Measurements from ENCODE around the gene KCNMA1. TPM values are rescaled to one million over a fixed set of nuclear protein-coding genes. Genes with fewer than 3 reads are reported as not detected.

The KCNMA1 gene
- total RNA-seq, 2 donors from 2014 or later = 0.48 to 0.56 TPM

- Mint-ChIP-seq H3K4me1 (no peaks in the 10 kb centered on the region), H3K27me3 (peaks cover 3% of the 10 kb centered on the region), H3K27ac (no peak overlapping the region), H3K36me3 (ENCODE audit: low read depth) (no peaks in the 10 kb centered on the region), H3K9me3 (no peaks in the 10 kb centered on the region), H3K4me3 (no peak overlapping the region)
- no peak for ATAC-seq (replicated peaks)
Observed at GRCh38 chr10:77074104-77074624, 563.4 kb downstream of the KCNMA1 start.

- H3K4me1 Mint-ChIP-seq = no peaks in the 10 kb centered on the region
- ATAC-seq (replicated peaks) = no peak
- H3K27me3 Mint-ChIP-seq = peaks cover 3% of the 10 kb centered on the region
- H3K4me3 Mint-ChIP-seq = no peak overlapping the region
- H3K36me3 Mint-ChIP-seq (ENCODE audit: low read depth) = no peaks in the 10 kb centered on the region
- no peak overlapping the region for H3K27ac Mint-ChIP-seq
- H3K9me3 Mint-ChIP-seq = no peaks in the 10 kb centered on the region
Observed at GRCh38 chr10:77073663-77073960, 564.0 kb downstream of the KCNMA1 start.

GRCh38 chr10:77072836-77073662 is 564.6 kb downstream of the KCNMA1 start:
- H3K36me3 Mint-ChIP-seq (ENCODE audit: low read depth) = no peaks in the 10 kb centered on the region
- H3K27ac Mint-ChIP-seq = no peak overlapping the region
- no peak overlapping the region for H3K4me3 Mint-ChIP-seq
- H3K27me3 Mint-ChIP-seq = peaks cover 3% of the 10 kb centered on the region
- no peaks in the 10 kb centered on the region for H3K9me3 Mint-ChIP-seq
- ATAC-seq (replicated peaks) = no peak
- no peaks in the 10 kb centered on the region for H3K4me1 Mint-ChIP-seq

GRCh38 chr10:77072361-77072835 is 565.2 kb downstream of the KCNMA1 start:
- Mint-ChIP-seq H3K4me3 (no peak overlapping the region), H3K36me3 (ENCODE audit: low read depth) (no peaks in the 10 kb centered on the region), H3K27ac (no peak overlapping the region), H3K4me1 (no peaks in the 10 kb centered on the region), H3K27me3 (peaks cover 3% of the 10 kb centered on the region), H3K9me3 (no peaks in the 10 kb centered on the region)
- ATAC-seq (replicated peaks) = no peak

GRCh38 chr10:77071956-77072355 is 565.7 kb downstream of the KCNMA1 start:
- ATAC-seq (replicated peaks) = no peak
- no peaks in the 10 kb centered on the region for H3K36me3 Mint-ChIP-seq (ENCODE audit: low read depth)
- H3K4me1 Mint-ChIP-seq = no peaks in the 10 kb centered on the region
- no peak overlapping the region for H3K4me3 Mint-ChIP-seq
- no peaks in the 10 kb centered on the region for H3K9me3 Mint-ChIP-seq
- H3K27ac Mint-ChIP-seq = no peak overlapping the region
- peaks cover 3% of the 10 kb centered on the region for H3K27me3 Mint-ChIP-seq

GRCh38 chr10:77071001-77071511 is 566.6 kb downstream of the KCNMA1 start:
- H3K27ac Mint-ChIP-seq = no peak overlapping the region
- no peaks in the 10 kb centered on the region for H3K9me3 Mint-ChIP-seq
- peaks cover 3% of the 10 kb centered on the region for H3K27me3 Mint-ChIP-seq
- H3K36me3 Mint-ChIP-seq (ENCODE audit: low read depth) = no peaks in the 10 kb centered on the region
- no peaks in the 10 kb centered on the region for H3K4me1 Mint-ChIP-seq
- H3K4me3 Mint-ChIP-seq = no peak overlapping the region
- ATAC-seq (replicated peaks) = no peak

- no peak overlapping the region for H3K4me3 Mint-ChIP-seq
- H3K4me1 Mint-ChIP-seq = no peaks in the 10 kb centered on the region
- ATAC-seq (replicated peaks) = no peak
- no peaks in the 10 kb centered on the region for H3K36me3 Mint-ChIP-seq (ENCODE audit: low read depth)
- peaks cover 3% of the 10 kb centered on the region for H3K27me3 Mint-ChIP-seq
- H3K9me3 Mint-ChIP-seq = no peaks in the 10 kb centered on the region
- no peak overlapping the region for H3K27ac Mint-ChIP-seq
Observed at GRCh38 chr10:77070346-77070745, 567.3 kb downstream of the KCNMA1 start.

GRCh38 chr10:77068969-77069368 is 568.6 kb downstream of the KCNMA1 start:
- Mint-ChIP-seq H3K27me3 (peaks cover 3% of the 10 kb centered on the region), H3K27ac (no peak overlapping the region), H3K4me3 (no peak overlapping the region), H3K36me3 (ENCODE audit: low read depth) (no peaks in the 10 kb centered on the region), H3K4me1 (no peaks in the 10 kb centered on the region), H3K9me3 (no peaks in the 10 kb centered on the region)
- no peak for ATAC-seq (replicated peaks)

GRCh38 chr10:77068272-77068671 is 569.3 kb downstream of the KCNMA1 start:
- no peaks in the 10 kb centered on the region for H3K4me1 Mint-ChIP-seq
- no peaks in the 10 kb centered on the region for H3K36me3 Mint-ChIP-seq (ENCODE audit: low read depth)
- H3K27me3 Mint-ChIP-seq = peaks cover 3% of the 10 kb centered on the region
- no peak overlapping the region for H3K4me3 Mint-ChIP-seq
- no peaks in the 10 kb centered on the region for H3K9me3 Mint-ChIP-seq
- no peak overlapping the region for H3K27ac Mint-ChIP-seq
- ATAC-seq (replicated peaks) = no peak

- Mint-ChIP-seq H3K4me1 (no peaks in the 10 kb centered on the region), H3K4me3 (no peak overlapping the region), H3K27ac (no peak overlapping the region), H3K27me3 (no peaks in the 10 kb centered on the region), H3K9me3 (no peaks in the 10 kb centered on the region), H3K36me3 (ENCODE audit: low read depth) (no peaks in the 10 kb centered on the region)
- ATAC-seq (replicated peaks) = no peak
Observed at GRCh38 chr10:77062381-77062780, 575.2 kb downstream of the KCNMA1 start.

- no peaks in the 10 kb centered on the region for H3K4me1 Mint-ChIP-seq
- no peak overlapping the region for H3K4me3 Mint-ChIP-seq
- H3K27ac Mint-ChIP-seq = no peak overlapping the region
- H3K9me3 Mint-ChIP-seq = no peaks in the 10 kb centered on the region
- no peaks in the 10 kb centered on the region for H3K36me3 Mint-ChIP-seq (ENCODE audit: low read depth)
- no peak for ATAC-seq (replicated peaks)
- no peaks in the 10 kb centered on the region for H3K27me3 Mint-ChIP-seq
Observed at GRCh38 chr10:77060913-77061312, 576.7 kb downstream of the KCNMA1 start.

- peaks cover 13% of the 10 kb centered on the region for H3K27me3 Mint-ChIP-seq
- ATAC-seq (replicated peaks) = no peak
- no peaks in the 10 kb centered on the region for H3K36me3 Mint-ChIP-seq (ENCODE audit: low read depth)
- no peak overlapping the region for H3K27ac Mint-ChIP-seq
- H3K4me1 Mint-ChIP-seq = no peaks in the 10 kb centered on the region
- H3K9me3 Mint-ChIP-seq = peaks cover 8% of the 10 kb centered on the region
- H3K4me3 Mint-ChIP-seq = no peak overlapping the region
Observed at GRCh38 chr10:77056650-77057049, 581.0 kb downstream of the KCNMA1 start.

GRCh38 chr10:77052593-77052992 is 585.0 kb downstream of the KCNMA1 start:
- H3K36me3 Mint-ChIP-seq (ENCODE audit: low read depth) = no peaks in the 10 kb centered on the region
- H3K27ac Mint-ChIP-seq = no peak overlapping the region
- H3K27me3 Mint-ChIP-seq = peaks cover 19% of the 10 kb centered on the region
- no peak overlapping the region for H3K4me3 Mint-ChIP-seq
- ATAC-seq (replicated peaks) = no peak
- H3K9me3 Mint-ChIP-seq = peaks cover 8% of the 10 kb centered on the region
- H3K4me1 Mint-ChIP-seq = no peaks in the 10 kb centered on the region

- Mint-ChIP-seq H3K4me1 (no peaks in the 10 kb centered on the region), H3K36me3 (ENCODE audit: low read depth) (no peaks in the 10 kb centered on the region), H3K9me3 (peaks cover 8% of the 10 kb centered on the region), H3K4me3 (no peak overlapping the region), H3K27me3 (peaks cover 19% of the 10 kb centered on the region), H3K27ac (no peak overlapping the region)
- no peak for ATAC-seq (replicated peaks)
Observed at GRCh38 chr10:77051837-77052236, 585.8 kb downstream of the KCNMA1 start.

- H3K9me3 Mint-ChIP-seq = peaks cover 1% of the 10 kb centered on the region
- H3K4me3 Mint-ChIP-seq = no peak overlapping the region
- no peak overlapping the region for H3K27ac Mint-ChIP-seq
- H3K4me1 Mint-ChIP-seq = no peaks in the 10 kb centered on the region
- no peaks in the 10 kb centered on the region for H3K36me3 Mint-ChIP-seq (ENCODE audit: low read depth)
- peaks cover 22% of the 10 kb centered on the region for H3K27me3 Mint-ChIP-seq
- ATAC-seq (replicated peaks) = no peak
Observed at GRCh38 chr10:77049896-77050295, 587.7 kb downstream of the KCNMA1 start.

All from activated T-helper 17 cell treated with anti-CD3 and anti-CD28 coated beads, Interleukin-2, amount 50 U/mL, for 72 hours (primary cell).